Fibroblast of skin of scalp (primary cell): Measurements from ENCODE around the gene HRH1.
"Not testable (repeated sequence)": the region's sequence is repeated elsewhere in the genome, so short reads cannot be mapped to it uniquely, and the experiment has no call there.

Source experiments
- DNase-seq: peaks from one replicate; pipeline ENCODE4 v3.0.0-alpha.2; 2013

Gene HRH1

GRCh38 chr3:11205881-11206280, 51.6 kb downstream of the HRH1 start:
- DNase-seq, result peak; percentile 45

- no peak for DNase-seq
Observed at GRCh38 chr3:11206316-11206715, 52.0 kb downstream of the HRH1 start.

- no peak for DNase-seq
Observed at GRCh38 chr3:11206953-11207352, 52.7 kb downstream of the HRH1 start.

- DNase-seq, result peak; percentile 53
Observed at GRCh38 chr3:11211531-11212298, 57.4 kb downstream of the HRH1 start.

GRCh38 chr3:11212299-11212608, 58.0 kb downstream of the HRH1 start:
- DNase-seq, result peak; percentile 84

- DNase-seq, result no peak
Observed at GRCh38 chr3:11212784-11213183, 58.5 kb downstream of the HRH1 start.

- no peak for DNase-seq
Observed at GRCh38 chr3:11213810-11214450, 59.6 kb downstream of the HRH1 start.

GRCh38 chr3:11214451-11214978, 60.2 kb downstream of the HRH1 start:
- DNase-seq, result no peak

GRCh38 chr3:11217370-11217769, 63.1 kb downstream of the HRH1 start:
- not testable (repeated sequence) for DNase-seq

- DNase-seq, result no peak
Observed at GRCh38 chr3:11220230-11220629, 65.9 kb downstream of the HRH1 start.

GRCh38 chr3:11221818-11222415, 67.6 kb downstream of the HRH1 start:
- DNase-seq, result no peak

- DNase-seq, result no peak
Observed at GRCh38 chr3:11224010-11224409, 69.7 kb downstream of the HRH1 start.

- no peak for DNase-seq
Observed at GRCh38 chr3:11224870-11225229, 70.6 kb downstream of the HRH1 start.

GRCh38 chr3:11226042-11226370, 71.7 kb downstream of the HRH1 start:
- no peak for DNase-seq

GRCh38 chr3:11228041-11228440, 73.7 kb downstream of the HRH1 start:
- no peak for DNase-seq

GRCh38 chr3:11230125-11230524, 75.8 kb downstream of the HRH1 start:
- no peak for DNase-seq

- no peak for DNase-seq
Observed at GRCh38 chr3:11230832-11231231, 76.5 kb downstream of the HRH1 start.

GRCh38 chr3:11235385-11235784, 81.1 kb downstream of the HRH1 start:
- no peak for DNase-seq

- peak; percentile 73 for DNase-seq
Observed at GRCh38 chr3:11236588-11237461, 82.5 kb downstream of the HRH1 start.

- peak; percentile 87 for DNase-seq
Observed at GRCh38 chr3:11238060-11238459, 83.8 kb downstream of the HRH1 start.

- DNase-seq, result peak; percentile 89
Observed at GRCh38 chr3:11238880-11239279, 84.6 kb downstream of the HRH1 start.

GRCh38 chr3:11239796-11240195, 85.5 kb downstream of the HRH1 start:
- DNase-seq, result no peak

- no peak for DNase-seq
Observed at GRCh38 chr3:11240496-11240895, 86.2 kb downstream of the HRH1 start.
